OCI-LY1 (cell line): ENCODE measurements around the gene ATXN7L1.

Experiments
- H2AFZ ChIP-seq: fragments of 200-600 bp; sonication (generic), shearing (Covaris generic); 2 replicates; pipeline ENCODE4 v1.6.0; 2014; ENCODE audit warnings: antibody characterized with exemption, mild to moderate bottlenecking, low read length
- H3F3A ChIP-seq: fragments of 200-600 bp; sonication (generic), shearing (Covaris generic); 2 replicates; pipeline ENCODE4 v1.6.0; 2014; ENCODE audit warnings: mild to moderate bottlenecking, antibody characterized with exemption, low read length, moderate library complexity; ENCODE audit not compliant: insufficient read depth
- H3K27ac ChIP-seq: fragments of 200-600 bp; sonication (generic); 2 replicates; pipeline ENCODE4 v1.5.1; 2014; ENCODE audit warnings: low read length, mixed run types, mild to moderate bottlenecking, low read depth; ENCODE audit not compliant: poor library complexity, severe bottlenecking
- H3K27me3 ChIP-seq: fragments of 200-600 bp; sonication (generic); 2 replicates; pipeline ENCODE4 v1.6.0; 2014; ENCODE audit warnings: antibody characterized with exemption, mild to moderate bottlenecking, low read length, moderate library complexity; ENCODE audit not compliant: insufficient read depth
- H3K36me3 ChIP-seq: fragments of 200-600 bp; sonication (generic); 2 replicates; pipeline ENCODE4 v1.6.1; 2014; ENCODE audit warnings: mild to moderate bottlenecking, antibody characterized with exemption, low read length, moderate library complexity, mixed read lengths; ENCODE audit not compliant: insufficient read depth
- H3K4me1 ChIP-seq: fragments of 200-600 bp; sonication (generic); 2 replicates; pipeline ENCODE4 v1.5.1; 2014; ENCODE audit warnings: mild to moderate bottlenecking, low read length, moderate library complexity; ENCODE audit not compliant: insufficient read depth, severe bottlenecking
- H3K4me2 ChIP-seq: fragments of 200-600 bp; sonication (generic), shearing (Covaris generic); 2 replicates; pipeline ENCODE4 v1.6.1; 2014; ENCODE audit warnings: low read length
- H3K4me3 ChIP-seq: fragments of 200-600 bp; sonication (generic); 2 replicates; pipeline ENCODE4 v1.5.1; 2014; ENCODE audit warnings: low read length, low read depth, mild to moderate bottlenecking, mixed read lengths; ENCODE audit not compliant: poor library complexity, severe bottlenecking
- H3K79me2 ChIP-seq: fragments of 200-600 bp; shearing (Covaris generic); 2 replicates; pipeline ENCODE4 v1.6.1; 2016; ENCODE audit warnings: mixed run types, low read length, mixed read lengths; ENCODE audit not compliant: insufficient read depth
- H3K9ac ChIP-seq: fragments of 200-600 bp; sonication (generic), shearing (Covaris generic); 2 replicates; pipeline ENCODE4 v1.6.1; 2014; ENCODE audit warnings: mild to moderate bottlenecking, low read length, mixed read lengths
- H3K9me2 ChIP-seq: fragments of 200-600 bp; sonication (generic), shearing (Covaris generic); 2 replicates; pipeline ENCODE4 v1.6.1; 2014; ENCODE audit warnings: low read depth, mild to moderate bottlenecking, low read length, mixed read lengths
- H3K9me3 ChIP-seq: fragments of 200-600 bp; shearing (Covaris generic); 2 replicates; pipeline ENCODE4 v1.6.1; 2014; ENCODE audit warnings: low read length, mixed read lengths
- H4K20me1 ChIP-seq: fragments of 200-600 bp; sonication (generic), shearing (Covaris generic); 2 replicates; pipeline ENCODE4 v1.6.0; 2016; ENCODE audit warnings: mild to moderate bottlenecking, low read length; ENCODE audit not compliant: insufficient read depth
- EZH2 ChIP-seq: fragments of 200-600 bp; sonication (generic), shearing (Covaris generic); IDR thresholded peaks from 2 replicates; pipeline ENCODE4 v1.8.0; 2017; ENCODE audit warnings: borderline replicate concordance, mixed run types, mild to moderate bottlenecking, antibody characterized with exemption, low read length, moderate library complexity, mixed read lengths
- TF ChIP-seq, protein P1 (sequence below): fragments of 200-600 bp; sonication (generic), shearing (Covaris generic); IDR thresholded peaks from 2 replicates; pipeline ENCODE4 v1.5.1; 2017; ENCODE audit warnings: mild to moderate bottlenecking, antibody characterized with exemption, low read length, moderate library complexity, mixed read lengths

ATXN7L1 gene

DNA sequence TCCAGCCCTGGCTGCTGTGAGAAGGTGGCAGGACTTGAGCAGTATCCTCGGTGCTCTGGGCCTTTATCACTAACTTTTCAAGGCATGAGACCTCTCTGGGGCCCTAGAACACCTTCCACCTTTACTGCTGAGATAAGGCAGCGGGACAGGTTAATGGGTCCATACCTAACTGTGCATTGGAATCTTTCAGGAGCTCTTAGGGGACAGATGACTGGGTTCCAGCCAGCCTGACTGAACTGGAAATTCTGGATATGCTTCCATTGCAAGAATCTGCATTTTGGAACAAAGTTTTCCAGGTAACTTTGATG, 73.0 kb downstream of the ATXN7L1 start:
- H3K4me2 ChIP-seq: no peak overlapping the region

DNA sequence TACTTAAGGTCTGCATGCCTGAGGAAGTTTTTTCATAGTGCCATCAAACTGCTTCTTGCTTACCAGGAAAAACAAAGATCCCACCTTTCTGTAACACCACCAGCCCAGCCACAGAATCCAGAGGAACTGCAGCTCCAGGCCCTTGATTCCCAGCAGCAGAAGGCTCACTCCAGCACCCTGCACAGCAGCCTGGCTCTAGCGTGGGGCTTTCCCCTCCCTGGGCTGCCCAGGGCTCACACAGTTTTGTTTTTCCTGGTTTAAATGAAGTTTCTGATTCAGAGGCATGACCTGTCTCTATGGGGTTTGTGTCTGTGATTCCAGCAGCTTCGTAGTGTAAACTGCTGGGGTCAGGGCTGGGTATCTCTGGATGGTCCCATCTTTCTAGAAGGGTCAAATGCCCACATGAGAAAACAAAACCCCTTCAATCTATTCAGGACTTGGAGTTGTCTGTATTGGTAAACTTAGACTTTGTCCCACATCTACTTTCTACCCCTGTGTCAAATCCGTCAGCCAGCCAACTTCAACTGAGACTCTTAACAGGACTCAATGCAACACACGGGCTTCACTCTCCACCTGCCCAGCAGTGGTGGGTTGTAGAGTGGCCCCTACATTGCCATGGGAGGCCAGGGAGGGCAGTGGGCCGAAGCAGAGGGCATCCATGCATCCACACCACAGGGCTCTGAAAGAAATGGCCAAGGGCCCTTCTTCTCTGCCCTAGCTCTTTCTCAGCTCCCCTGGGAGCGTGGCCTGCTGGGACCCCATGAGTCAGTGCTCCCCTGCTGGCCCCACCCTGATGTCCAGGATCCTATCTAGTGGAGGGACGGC, 73.6 kb downstream of the ATXN7L1 start:
- Histone ChIP-seq H4K20me1 (no peaks in the 10 kb centered on the region), H3K4me2 (no peak overlapping the region), H3K9ac (no peak overlapping the region), H3F3A (no peaks in the 10 kb centered on the region), H3K9me3 (no peaks in the 10 kb centered on the region), H3K4me3 (no peak overlapping the region), H3K36me3 (no peaks in the 10 kb centered on the region), H3K9me2 (no peaks in the 10 kb centered on the region), H2AFZ (no peak overlapping the region), H3K79me2 (no peaks in the 10 kb centered on the region), H3K4me1 (no peaks in the 10 kb centered on the region), H3K27me3 (peaks cover 12% of the 10 kb centered on the region), H3K27ac (no peak overlapping the region)
- no peak for TF ChIP-seq EZH2
- TF ChIP-seq, protein P1, sequence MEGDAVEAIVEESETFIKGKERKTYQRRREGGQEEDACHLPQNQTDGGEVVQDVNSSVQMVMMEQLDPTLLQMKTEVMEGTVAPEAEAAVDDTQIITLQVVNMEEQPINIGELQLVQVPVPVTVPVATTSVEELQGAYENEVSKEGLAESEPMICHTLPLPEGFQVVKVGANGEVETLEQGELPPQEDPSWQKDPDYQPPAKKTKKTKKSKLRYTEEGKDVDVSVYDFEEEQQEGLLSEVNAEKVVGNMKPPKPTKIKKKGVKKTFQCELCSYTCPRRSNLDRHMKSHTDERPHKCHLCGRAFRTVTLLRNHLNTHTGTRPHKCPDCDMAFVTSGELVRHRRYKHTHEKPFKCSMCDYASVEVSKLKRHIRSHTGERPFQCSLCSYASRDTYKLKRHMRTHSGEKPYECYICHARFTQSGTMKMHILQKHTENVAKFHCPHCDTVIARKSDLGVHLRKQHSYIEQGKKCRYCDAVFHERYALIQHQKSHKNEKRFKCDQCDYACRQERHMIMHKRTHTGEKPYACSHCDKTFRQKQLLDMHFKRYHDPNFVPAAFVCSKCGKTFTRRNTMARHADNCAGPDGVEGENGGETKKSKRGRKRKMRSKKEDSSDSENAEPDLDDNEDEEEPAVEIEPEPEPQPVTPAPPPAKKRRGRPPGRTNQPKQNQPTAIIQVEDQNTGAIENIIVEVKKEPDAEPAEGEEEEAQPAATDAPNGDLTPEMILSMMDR: no peak

More for the DNA sequence above, 73.0 kb downstream of the ATXN7L1 start:
- TF ChIP-seq, protein P1: no peak
- TF ChIP-seq EZH2: no peak
- H3K36me3 ChIP-seq: no peaks in the 10 kb centered on the region
- H4K20me1 ChIP-seq: no peaks in the 10 kb centered on the region
- H3K4me3 ChIP-seq: no peak overlapping the region
- H3K79me2 ChIP-seq: no peaks in the 10 kb centered on the region
- H3K27me3 ChIP-seq: peaks cover 12% of the 10 kb centered on the region; the same call in 1 of the 2 replicates
- H3K4me1 ChIP-seq: no peaks in the 10 kb centered on the region
- no peak overlapping the region for H2AFZ ChIP-seq
- no peaks in the 10 kb centered on the region for H3K9me3 ChIP-seq
- H3K27ac ChIP-seq: no peak overlapping the region
- no peaks in the 10 kb centered on the region for H3F3A ChIP-seq
- H3K9me2 ChIP-seq: no peaks in the 10 kb centered on the region
- H3K9ac ChIP-seq: no peak overlapping the region

DNA sequence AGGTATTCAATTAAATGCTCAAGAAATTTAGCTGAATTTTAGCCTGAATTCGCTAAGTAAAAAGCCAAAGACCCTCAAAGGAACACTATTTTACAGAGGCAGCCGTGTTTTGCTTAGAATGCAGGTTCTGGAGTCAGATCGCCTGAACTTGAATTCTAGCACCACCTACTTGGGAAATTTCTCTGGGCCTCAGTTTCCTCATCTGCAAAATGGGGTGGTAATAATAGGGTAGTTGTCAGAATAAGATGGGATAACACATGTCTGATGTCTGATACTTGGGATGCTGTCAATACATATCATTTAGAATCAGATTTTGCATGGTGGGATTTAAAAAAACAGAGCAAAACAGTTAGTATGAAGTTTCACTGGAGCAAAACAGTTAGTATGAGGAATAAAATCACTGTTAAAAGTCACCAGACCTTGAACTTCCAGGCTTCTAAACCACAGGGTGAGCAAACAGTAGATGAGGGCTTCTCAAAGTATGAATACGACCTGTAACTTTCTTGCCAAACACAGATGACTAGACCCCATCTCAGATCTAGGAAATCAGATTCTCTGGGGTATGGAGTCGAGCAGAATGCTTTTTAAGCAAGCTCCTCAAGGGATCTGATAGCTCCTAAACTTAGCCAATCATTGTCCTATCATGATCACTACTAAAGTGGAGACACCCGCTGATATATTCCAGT, 75.4 kb downstream of the ATXN7L1 start:
- Histone ChIP-seq H2AFZ (no peak overlapping the region), H3K27ac (no peak overlapping the region), H3K36me3 (no peaks in the 10 kb centered on the region), H3K79me2 (no peaks in the 10 kb centered on the region), H3K9me2 (no peaks in the 10 kb centered on the region), H3K27me3 (peaks cover 16% of the 10 kb centered on the region), H3K4me3 (no peak overlapping the region), H3K9ac (no peak overlapping the region), H3K4me2 (no peak overlapping the region), H3K4me1 (no peaks in the 10 kb centered on the region), H4K20me1 (no peaks in the 10 kb centered on the region), H3F3A (no peaks in the 10 kb centered on the region), H3K9me3 (no peaks in the 10 kb centered on the region)
- TF ChIP-seq, protein P1: no peak
- no peak for TF ChIP-seq EZH2
